Natural killer cell (primary cell): ENCODE data around the gene TCTN1. TPM values are rescaled to one million over a fixed set of nuclear protein-coding genes. Genes with fewer than 3 reads are reported as not detected.
A peak's percentile ranks its signal among the peaks of the same experiment; 100 is the strongest.
"Not testable (repeated sequence)": the region's sequence is repeated elsewhere in the genome, so short reads cannot be mapped to it uniquely, and the experiment has no call there.

Experiments
- ATAC-seq, 3 donors: fragments of 150-1000 bp in 2 of 3; fragments of 200-7000 bp in 1 of 3; cut with Tn5 transposase; 1 replicate in 1 of 3; 2 replicates in 2 of 3; pipeline ENCODE4 v1.10.0; 2021; ENCODE audit warnings: mild to moderate bottlenecking in 2 of 3, moderate library complexity in 2 of 3
- DNase-seq, 2 donors: peaks; one replicate each; pipeline versions ENCODE4 v3.0.0 to v3.0.0-alpha.2; 2013 to 2021; ENCODE audit warnings: mixed read lengths in 1 of 2
- H3K27ac ChIP-seq: one replicate; pipeline ENCODE4 v1.5.1; 2013; ENCODE audit warnings: mild to moderate bottlenecking, low read length
- H3K27me3 ChIP-seq: one replicate; pipeline ENCODE4 v1.6.1; 2013; ENCODE audit warnings: low read length; ENCODE audit not compliant: control insufficient read depth, insufficient read depth
- H3K36me3 ChIP-seq: one replicate; pipeline ENCODE4 v1.6.1; 2013; ENCODE audit warnings: low read length; ENCODE audit not compliant: control insufficient read depth, insufficient read depth
- H3K4me1 ChIP-seq: one replicate; pipeline ENCODE4 v1.6.1; 2013; ENCODE audit warnings: low read length; ENCODE audit not compliant: control insufficient read depth, insufficient read depth
- H3K4me3 ChIP-seq: one replicate; pipeline ENCODE4 v1.5.1; 2013; ENCODE audit warnings: low read length
- H3K9me3 ChIP-seq: one replicate; pipeline ENCODE4 v1.6.1; 2013; ENCODE audit warnings: low read length; ENCODE audit not compliant: control insufficient read depth, insufficient read depth
- H3K27ac Mint-ChIP-seq, 2 donors: one replicate each; pipeline ENCODE4 v1.8.0; 2022; ENCODE audit warnings: mild to moderate bottlenecking in 2 of 2, mixed read lengths in 2 of 2, moderate library complexity in 1 of 2
- H3K27me3 Mint-ChIP-seq, 2 donors: one replicate each; pipeline ENCODE4 v1.8.0; 2022; ENCODE audit warnings: low read depth in 2 of 2, mixed read lengths in 2 of 2
- H3K36me3 Mint-ChIP-seq: one replicate; pipeline ENCODE4 v1.8.0; 2022; ENCODE audit warnings: mixed read lengths
- H3K4me1 Mint-ChIP-seq, 2 donors: one replicate each; pipeline ENCODE4 v1.8.0; 2022; ENCODE audit warnings: mixed read lengths in 2 of 2
- H3K4me3 Mint-ChIP-seq: one replicate; pipeline ENCODE4 v1.8.0; 2022; ENCODE audit warnings: mild to moderate bottlenecking, moderate library complexity, mixed read lengths
- H3K9me3 Mint-ChIP-seq, 2 donors: one replicate each; pipeline ENCODE4 v1.8.0; 2022; ENCODE audit warnings: mixed read lengths in 2 of 2
- CTCF ChIP-seq: fragments of 200-600 bp; IDR thresholded peaks from one replicate; pipeline ENCODE4 v1.8.0; 2022; ENCODE audit warnings: antibody characterized with exemption
- WGBS: methylation state at CpG from one replicate; pipeline ENCODE4 v1.1.7; 2013; ENCODE audit warnings: missing lambda C conversion rate; ENCODE audit not compliant: insufficient coverage; 5-methylcytosine and 5-hydroxymethylcytosine counted together
- intact Hi-C: fragments of 100-400 bp; cut with micrococcal nuclease; formaldehyde crosslinking; loops from one replicate; pipeline ENCODE4 v1.14.2; 2022
- total RNA-seq, 4 donors: library from RNA; stranded (reverse); fragments of 120-200 nt in 1 of 4; gene quantifications; one replicate each; pipeline versions ENCODE4 v1.2.3 to v1.2.4, GENCODE V29; 2013 to 2022

TCTN1 gene
- total RNA-seq, 3 donors from 2014 or later (not counting 1 experiment from before 2014, with no cell fraction given): 4.3 to 6.6 (median 5.2) TPM

GRCh38 chr12:110649341-110649847, 35.5 kb downstream of the TCTN1 start:
- peaks cover 45% of the 10 kb centered on the region for H3K36me3 ChIP-seq

GRCh38 chr12:110654238-110654637, 40.3 kb downstream of the TCTN1 start:
- not testable (repeated sequence) for DNase-seq, H3K36me3 Mint-ChIP-seq

More at GRCh38 chr12:110649341-110649847, 35.5 kb downstream of the TCTN1 start:
- H3K36me3 Mint-ChIP-seq: no peaks in the 10 kb centered on the region
- no peak for ATAC-seq
- Histone ChIP-seq H3K27ac (no peak overlapping the region), H3K9me3 (no peaks in the 10 kb centered on the region), H3K4me1 (peaks cover 10% of the 10 kb centered on the region), H3K27me3 (no peaks in the 10 kb centered on the region), H3K4me3 (no peak overlapping the region)
- 83% methylated on average over 11 of the region's 11 CpGs for WGBS
- H3K4me1 Mint-ChIP-seq: peaks cover 13 to 16% of the 10 kb centered on the region in 2 donors
- no peaks in the 10 kb centered on the region for H3K27me3 Mint-ChIP-seq
- DNase-seq: no peak
- no peaks in the 10 kb centered on the region for H3K9me3 Mint-ChIP-seq
- no peak overlapping the region for H3K4me3 Mint-ChIP-seq
- H3K27ac Mint-ChIP-seq: no peak overlapping the region
- TF ChIP-seq CTCF: no peak
- intact Hi-C loops: no loop called here

GRCh38 chr12:110656071-110656655, 42.2 kb downstream of the TCTN1 start:
- Histone ChIP-seq H3K4me1 (peaks cover 6% of the 10 kb centered on the region), H3K27me3 (no peaks in the 10 kb centered on the region), H3K9me3 (no peaks in the 10 kb centered on the region), H3K27ac (no peak overlapping the region), H3K36me3 (peaks cover 23% of the 10 kb centered on the region), H3K4me3 (no peak overlapping the region)
- 90% methylated on average over 11 of the region's 11 CpGs for whole genome bisulfite sequencing
- no peak for DNase-seq
- no peak for ATAC-seq
- Mint-ChIP-seq H3K27ac (peak overlapping the region in 1 of 2 donors; percentile 93), H3K4me3 (no peak overlapping the region), H3K27me3 (no peaks in the 10 kb centered on the region), H3K9me3 (no peaks in the 10 kb centered on the region), H3K4me1 (peaks cover 18 to 22% of the 10 kb centered on the region in 2 donors), H3K36me3 (no peaks in the 10 kb centered on the region)
- intact Hi-C loops: no loop called here
- TF ChIP-seq CTCF: no peak

More at GRCh38 chr12:110654238-110654637, 40.3 kb downstream of the TCTN1 start:
- H3K9me3 Mint-ChIP-seq, H3K4me3 Mint-ChIP-seq, H3K4me1 ChIP-seq, H3K27me3 ChIP-seq, H3K27me3 Mint-ChIP-seq, H3K4me3 ChIP-seq, H3K27ac ChIP-seq, H3K27ac Mint-ChIP-seq, ATAC-seq, H3K9me3 ChIP-seq, intact Hi-C loops: not testable (repeated sequence)
- H3K4me1 Mint-ChIP-seq: peaks cover 10 to 14% of the 10 kb centered on the region in 2 donors
- H3K36me3 ChIP-seq: peaks cover 37% of the 10 kb centered on the region
- WGBS: 98% methylated on average over 8 of the region's 10 CpGs

- H3K9me3 Mint-ChIP-seq: no peaks in the 10 kb centered on the region
- no peaks in the 10 kb centered on the region for H3K36me3 Mint-ChIP-seq
- peaks cover 22% of the 10 kb centered on the region for H3K4me1 ChIP-seq
- TF ChIP-seq CTCF: no peak
- H3K27ac ChIP-seq: no peak overlapping the region
- H3K27me3 Mint-ChIP-seq: no peaks in the 10 kb centered on the region
- no peaks in the 10 kb centered on the region for H3K9me3 ChIP-seq
- H3K4me1 Mint-ChIP-seq: peaks cover 33% of the 10 kb centered on the region in 2 donors
- H3K27ac Mint-ChIP-seq: peak overlapping the region; percentile 93 to 96
- DNase-seq (no peak), ATAC-seq (no peak)
- H3K27me3 ChIP-seq: no peaks in the 10 kb centered on the region
- H3K36me3 ChIP-seq: peaks cover 11% of the 10 kb centered on the region
- H3K4me3 ChIP-seq: no peak overlapping the region
- WGBS: 93% methylated on average over 9 of the region's 9 CpGs
- H3K4me3 Mint-ChIP-seq: no peak overlapping the region
- intact Hi-C loops: no loop called here
Observed at GRCh38 chr12:110657747-110658146, 43.8 kb downstream of the TCTN1 start.
